ENCODE measurements around the gene LRRC3.

The LRRC3 gene

GRCh38 chr21:44432841-44433790 is 22.2 kb upstream of the LRRC3 start:
- Mint-ChIP-seq H3K9me3 (peaks cover 30% of the 10 kb centered on the region), H3K4me1 (peaks cover 14% of the 10 kb centered on the region), H3K36me3 (ENCODE audit: low read depth) (peaks cover 5% of the 10 kb centered on the region), H3K4me3 (no peak overlapping the region), H3K27me3 (ENCODE audit: low read depth, poor library complexity) (peaks cover 6% of the 10 kb centered on the region), H3K27ac (no peak overlapping the region)
- no peak for DNase-seq
- no peak for TF ChIP-seq CTCF (IDR thresholded peaks at IDR 0.05)

- H3K4me3 Mint-ChIP-seq, result no peak overlapping the region
- peaks cover 6% of the 10 kb centered on the region for H3K27me3 Mint-ChIP-seq (ENCODE audit: low read depth, poor library complexity)
- DNase-seq, result no peak
- TF ChIP-seq CTCF (IDR thresholded peaks at IDR 0.05), result no peak
- no peak overlapping the region for H3K27ac Mint-ChIP-seq
- H3K4me1 Mint-ChIP-seq, result peaks cover 14% of the 10 kb centered on the region
- peaks cover 25% of the 10 kb centered on the region for H3K9me3 Mint-ChIP-seq
- H3K36me3 Mint-ChIP-seq (ENCODE audit: low read depth), result peaks cover 5% of the 10 kb centered on the region
These were observed 21.3 kb upstream of the LRRC3 start for GRCh38 chr21:44433791-44434567.

GRCh38 chr21:44434568-44434925 is 20.8 kb upstream of the LRRC3 start:
- DNase-seq, result no peak
- peaks cover 14% of the 10 kb centered on the region for H3K4me1 Mint-ChIP-seq
- TF ChIP-seq CTCF (IDR thresholded peaks at IDR 0.05), result no peak
- H3K9me3 Mint-ChIP-seq, result peaks cover 25% of the 10 kb centered on the region
- no peak overlapping the region for H3K27ac Mint-ChIP-seq
- peaks cover 6% of the 10 kb centered on the region for H3K27me3 Mint-ChIP-seq (ENCODE audit: low read depth, poor library complexity)
- H3K4me3 Mint-ChIP-seq, result no peak overlapping the region
- peaks cover 5% of the 10 kb centered on the region for H3K36me3 Mint-ChIP-seq (ENCODE audit: low read depth)

DNA sequence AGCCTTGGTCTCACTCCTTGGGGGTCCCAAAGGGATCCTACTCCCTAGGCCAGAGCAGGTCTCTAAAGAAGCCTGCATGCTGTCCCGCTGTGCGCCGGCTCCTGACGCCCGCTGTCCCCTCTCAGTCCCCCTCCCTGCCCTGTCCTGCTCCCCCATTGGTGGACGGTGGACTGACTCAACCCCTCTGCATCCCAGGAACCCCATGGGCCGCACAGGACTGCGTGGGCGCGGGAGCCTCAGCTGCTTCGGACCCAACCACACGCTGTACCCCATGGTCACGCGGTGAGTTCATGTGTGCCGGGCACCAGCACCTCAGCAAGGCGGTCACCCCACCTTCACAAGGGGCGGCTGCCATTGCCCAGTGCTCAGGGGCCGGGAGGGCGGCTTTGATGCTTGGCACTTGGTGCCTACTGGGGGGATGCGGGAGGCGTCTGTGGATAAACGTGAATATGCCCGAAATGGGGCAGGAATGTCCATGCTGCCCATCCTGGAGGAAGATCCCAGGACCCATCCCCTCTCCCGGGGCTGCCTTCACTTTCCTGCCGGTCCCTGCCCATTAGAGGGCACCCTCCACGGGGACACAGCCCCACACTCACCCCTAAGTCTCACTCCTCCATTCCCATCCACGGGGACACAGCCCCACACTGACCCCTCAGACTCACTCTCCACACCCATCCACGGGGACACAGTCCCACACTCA is 20.2 kb upstream of the LRRC3 start:
- no peak for DNase-seq
- H3K4me1 Mint-ChIP-seq, result peaks cover 14% of the 10 kb centered on the region

DNA sequence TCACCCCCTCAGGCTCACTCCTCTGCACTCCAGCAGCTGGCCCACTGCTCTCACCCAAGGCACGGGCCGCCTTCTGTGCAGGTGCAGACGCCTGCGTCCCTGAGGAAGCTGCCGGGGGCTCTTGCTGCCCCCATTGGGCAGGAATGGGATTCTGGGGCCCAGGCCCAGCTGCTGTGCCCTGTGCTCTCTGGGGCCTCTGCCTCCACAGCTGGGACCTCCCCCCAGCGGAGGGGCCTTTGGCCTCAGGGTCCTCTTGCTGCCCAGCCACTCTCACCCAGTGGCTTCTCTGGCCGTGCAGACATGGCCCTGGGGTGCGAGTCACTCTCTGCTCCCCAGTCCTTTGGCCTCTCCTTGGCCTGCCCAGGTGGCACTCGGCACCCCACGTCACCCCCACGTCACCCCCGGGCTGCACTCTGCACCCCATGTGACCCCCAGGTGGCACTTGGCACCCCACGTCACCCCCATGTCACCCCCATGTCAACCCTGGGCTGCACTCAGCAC is 19.1 kb upstream of the LRRC3 start:
- Mint-ChIP-seq H3K4me1 (peaks cover 18% of the 10 kb centered on the region), H3K9me3 (peaks cover 12% of the 10 kb centered on the region), H3K4me3 (no peak overlapping the region), H3K36me3 (ENCODE audit: low read depth) (peaks cover under 1% of the 10 kb centered on the region), H3K27me3 (ENCODE audit: low read depth, poor library complexity) (peaks cover 6% of the 10 kb centered on the region), H3K27ac (no peak overlapping the region)
- DNase-seq, result no peak
- TF ChIP-seq CTCF (IDR thresholded peaks at IDR 0.05), result no peak

More for the DNA sequence above, 20.2 kb upstream of the LRRC3 start:
- peaks cover 19% of the 10 kb centered on the region for H3K9me3 Mint-ChIP-seq
- peaks cover 5% of the 10 kb centered on the region for H3K36me3 Mint-ChIP-seq (ENCODE audit: low read depth)
- no peak overlapping the region for H3K27ac Mint-ChIP-seq
- H3K4me3 Mint-ChIP-seq, result no peak overlapping the region
- H3K27me3 Mint-ChIP-seq (ENCODE audit: low read depth, poor library complexity), result peaks cover 6% of the 10 kb centered on the region
- TF ChIP-seq CTCF (IDR thresholded peaks at IDR 0.05), result no peak
